Activated CD8-positive, alpha-beta T cell treated with anti-CD3 and anti-CD28 coated beads for 36 hours (primary cell): ENCODE results near the gene RPL18. TPM values are rescaled to one million over a fixed set of nuclear protein-coding genes. Genes with fewer than 3 reads are reported as not detected.

Experiments
- ATAC-seq: fragments of 200-7000 bp; cut with Tn5 transposase; one replicate; pipeline ENCODE4 v1.10.0; 2021; ENCODE audit warnings: mild to moderate bottlenecking, moderate library complexity
- CTCF ChIA-PET: fragments of 350-600 bp; sonication (Branson Sonifier 250); formaldehyde crosslinking; loops from one replicate; lab custom pipeline; 2021; ENCODE audit warnings: antibody characterized with exemption; lab: Charles Lee
- POLR2A ChIA-PET: fragments of 350-600 bp; sonication (Branson Sonifier 250); formaldehyde crosslinking; loops from one replicate; lab custom pipeline; 2021; ENCODE audit warnings: antibody characterized with exemption; lab: Charles Lee
- DNase-seq: peaks from one replicate; pipeline ENCODE4 v3.0.0-alpha.2; 2020
- H3K27ac Mint-ChIP-seq: one replicate; pipeline ENCODE4 v1.8.0; 2021; ENCODE audit warnings: mild to moderate bottlenecking, mixed read lengths
- H3K27me3 Mint-ChIP-seq: one replicate; pipeline ENCODE4 v1.8.0; 2021; ENCODE audit warnings: mixed read lengths
- H3K36me3 Mint-ChIP-seq: one replicate; pipeline ENCODE4 v1.8.0; 2021; ENCODE audit warnings: low read depth, mixed read lengths
- H3K4me1 Mint-ChIP-seq: one replicate; pipeline ENCODE4 v1.8.0; 2021; ENCODE audit warnings: low read depth, mixed read lengths
- H3K4me3 Mint-ChIP-seq: one replicate; pipeline ENCODE4 v1.8.0; 2021; ENCODE audit warnings: mild to moderate bottlenecking, moderate library complexity, mixed read lengths
- H3K9me3 Mint-ChIP-seq: one replicate; pipeline ENCODE4 v1.8.0; 2021; ENCODE audit warnings: mixed read lengths
- CTCF ChIP-seq: fragments of 200-600 bp; IDR thresholded peaks from one replicate; pipeline ENCODE4 v1.8.0; 2022; ENCODE audit warnings: antibody characterized with exemption, mild to moderate bottlenecking
- intact Hi-C: fragments of 100-400 bp; cut with micrococcal nuclease; formaldehyde crosslinking; loops from one replicate; pipeline ENCODE4 v1.10.0; 2022
- total RNA-seq, 2 experiments: library from RNA; stranded (reverse); gene quantifications; one replicate each; pipeline ENCODE4 v1.2.3, GENCODE V29; 2021

RPL18 gene
- total RNA-seq, 2 experiments from 2014 or later: 2,304 to 2,324 TPM

- peak; percentile 76 for ATAC-seq
- no peaks in the 10 kb centered on the region for H3K9me3 Mint-ChIP-seq
- peaks cover 54% of the 10 kb centered on the region for H3K4me1 Mint-ChIP-seq
- H3K27ac Mint-ChIP-seq: peak overlapping the region; percentile 98
- ChIA-PET POLR2A (interaction anchor here (2.1 to 2.7 kb wide), 3 partner anchors 9 to 22 kb away, joined by 8 to 16 read pairs (median 8); partner anchors contain the start of genes CA11, FAM83E, RPL18 and SPHK2), CTCF (interaction anchor here (1.1 to 1.3 kb wide), 2 partner anchors 8 to 205 kb away, joined by 3 to 4 read pairs; partner anchors contain the start of gene CA11)
- H3K36me3 Mint-ChIP-seq: peaks cover 8% of the 10 kb centered on the region
- peak; percentile 100 for DNase-seq
- no peaks in the 10 kb centered on the region for H3K27me3 Mint-ChIP-seq
- TF ChIP-seq CTCF: no peak
- H3K4me3 Mint-ChIP-seq: peak overlapping the region; percentile 88
- intact Hi-C loops: loop anchor here (10.0 kb wide), 1 partner anchor 237 kb away; the partner anchor contains the start of gene PPP1R15A
Measured at GRCh38 chr19:48637449-48637947, 18.5 kb upstream of the RPL18 start.

GRCh38 chr19:48636859-48637448 is 18.0 kb upstream of the RPL18 start, which contains the start of gene DBP:
Gene DBP, minus strand, starts transcription at chr19:48637379. Its CDS starts 385 bp downstream, at chr19:48636994.
- Mint-ChIP-seq H3K9me3 (no peaks in the 10 kb centered on the region), H3K4me1 (peaks cover 55% of the 10 kb centered on the region), H3K36me3 (peaks cover 8% of the 10 kb centered on the region), H3K27ac (peak within 1 kb of the TSS; percentile 98), H3K27me3 (no peaks in the 10 kb centered on the region), H3K4me3 (peak within 1 kb of the TSS; percentile 88)
- TF ChIP-seq CTCF: peak; percentile 48
- ATAC-seq (no peak), DNase-seq (peak; percentile 50)
- intact Hi-C loops: loop anchor here (10.0 kb wide), 1 partner anchor 238 kb away; the partner anchor contains the start of gene PPP1R15A
- ChIA-PET CTCF (interaction anchor here (1.1 to 1.3 kb wide), 2 partner anchors 9 to 206 kb away, joined by 3 to 4 read pairs; partner anchors contain the start of gene CA11), POLR2A (interaction anchor here (1.1 to 2.7 kb wide), 6 partner anchors 9 to 84 kb away, joined by 3 to 16 read pairs (median 6); partner anchors contain the start of genes CA11, FAM83E, RPL18 and SPHK2)

- Mint-ChIP-seq H3K4me3 (peak overlapping the region; percentile 88), H3K9me3 (no peaks in the 10 kb centered on the region), H3K36me3 (peaks cover 8% of the 10 kb centered on the region), H3K27me3 (no peaks in the 10 kb centered on the region), H3K27ac (peak overlapping the region; percentile 84), H3K4me1 (peaks cover 58% of the 10 kb centered on the region)
- TF ChIP-seq CTCF: no peak
- no peak for ATAC-seq
- ChIA-PET CTCF (no interaction called here), POLR2A (interaction anchor here (1.1 to 2.7 kb wide), 6 partner anchors 9 to 85 kb away, joined by 3 to 16 read pairs (median 6); partner anchors contain the start of genes CA11, FAM83E, RPL18 and SPHK2)
- intact Hi-C loops: loop anchor here (10.0 kb wide), 1 partner anchor 239 kb away; the partner anchor contains the start of gene PPP1R15A
- DNase-seq: peak; percentile 49
Measured at GRCh38 chr19:48635966-48636858, 17.2 kb upstream of the RPL18 start.

- H3K27ac Mint-ChIP-seq: peak overlapping the region; percentile 94
- peak; percentile 31 for ATAC-seq
- H3K9me3 Mint-ChIP-seq: no peaks in the 10 kb centered on the region
- intact Hi-C loops: loop anchor here (10.0 kb wide), 1 partner anchor 239 kb away; the partner anchor contains the start of gene PPP1R15A
- POLR2A ChIA-PET: interaction anchor here (1.5 to 9.6 kb wide), 3 partner anchors 12 to 17 kb away, joined by 4 to 154 read pairs (median 16); partner anchors contain the start of genes FAM83E, RPL18 and SPHK2
- no peaks in the 10 kb centered on the region for H3K27me3 Mint-ChIP-seq
- no peak for TF ChIP-seq CTCF
- peaks cover 8% of the 10 kb centered on the region for H3K36me3 Mint-ChIP-seq
- peak; percentile 74 for DNase-seq
- CTCF ChIA-PET: no interaction called here
- H3K4me3 Mint-ChIP-seq: peak overlapping the region; percentile 88
- H3K4me1 Mint-ChIP-seq: peaks cover 60% of the 10 kb centered on the region
Measured at GRCh38 chr19:48635263-48635965, 16.4 kb upstream of the RPL18 start.
